Fibroblast of lung (primary cell): ENCODE results near the gene JAKMIP1. TPM values are rescaled to one million over a fixed set of nuclear protein-coding genes. Genes with fewer than 3 reads are reported as not detected.

ENCODE experiments used
- DNase-seq, 2 donors: peaks; one replicate each; pipeline versions ENCODE4 v3.0.0 to v3.0.0-alpha.2; 2010; ENCODE audit warnings: low read depth in 2 of 2
- H2AFZ ChIP-seq: 2 replicates; pipeline ENCODE4 v1.5.1; 2012; ENCODE audit warnings: low read length, control low read depth, inconsistent platforms
- H3K27ac ChIP-seq: 2 replicates; pipeline ENCODE4 v1.5.1; 2011; ENCODE audit warnings: low read length, control low read depth; ENCODE audit not compliant: insufficient read depth
- H3K27me3 ChIP-seq: 2 replicates; pipeline ENCODE4 v1.5.1; 2011; ENCODE audit warnings: mild to moderate bottlenecking, low read length; ENCODE audit not compliant: control insufficient read depth, insufficient read depth
- H3K36me3 ChIP-seq: 2 replicates; pipeline ENCODE4 v1.5.1; 2011; ENCODE audit warnings: low read length; ENCODE audit not compliant: control insufficient read depth, insufficient read depth
- H3K4me1 ChIP-seq: 2 replicates; pipeline ENCODE4 v1.5.1; 2011; ENCODE audit warnings: low read length; ENCODE audit not compliant: control insufficient read depth, insufficient read depth; ENCODE audit errors: extremely low read depth
- H3K4me2 ChIP-seq: 2 replicates; pipeline ENCODE4 v1.5.1; 2011; ENCODE audit warnings: low read length, control low read depth; ENCODE audit not compliant: insufficient read depth; ENCODE audit errors: extremely low read depth
- H3K4me3 ChIP-seq, 4 experiments: fragments of 200-600 bp in 1 of 4; sonication (generic) in 1 of 4; replicated peaks in 1 of 4; 2 replicates each; pipeline ENCODE4 v1.5.1; 2011 to 2016; ENCODE audit warnings: low read length in 4 of 4, low read depth in 3 of 4, mild to moderate bottlenecking in 3 of 4, control low read depth in 2 of 4, inconsistent platforms in 1 of 4, mixed read lengths in 1 of 4; ENCODE audit not compliant: insufficient read depth in 1 of 4; ENCODE audit errors: control extremely low read depth in 1 of 4
- H3K79me2 ChIP-seq: 2 replicates; pipeline ENCODE4 v1.5.1; 2012; ENCODE audit warnings: mild to moderate bottlenecking, low read length, inconsistent platforms; ENCODE audit not compliant: control insufficient read depth, insufficient read depth
- H3K9ac ChIP-seq: 2 replicates; pipeline ENCODE4 v1.5.1; 2011; ENCODE audit warnings: mild to moderate bottlenecking, low read length, control low read depth; ENCODE audit not compliant: insufficient read depth
- H3K9me3 ChIP-seq: 2 replicates; pipeline ENCODE4 v1.5.1; 2012; ENCODE audit warnings: low read depth, low read length; ENCODE audit not compliant: control insufficient read depth, insufficient read depth
- H4K20me1 ChIP-seq: 2 replicates; pipeline ENCODE4 v1.5.1; 2011; ENCODE audit warnings: low read length; ENCODE audit not compliant: control insufficient read depth, insufficient read depth; ENCODE audit errors: extremely low read depth
- CTCF ChIP-seq, 2 donors: IDR thresholded peaks in 1 of 2; conservative IDR thresholded peaks in 1 of 2; 1 replicate in 1 of 2; 2 replicates in 1 of 2; pipeline ENCODE4 v1.5.1; 2011 to 2012; ENCODE audit warnings: low read length in 2 of 2, control low read depth in 1 of 2, inconsistent platforms in 1 of 2, low read depth in 1 of 2, mild to moderate bottlenecking in 1 of 2
- EZH2 ChIP-seq: IDR thresholded peaks from 2 replicates; pipeline ENCODE4 v1.5.1; 2012; ENCODE audit warnings: low read length, control low read depth, mild to moderate bottlenecking; ENCODE audit errors: missing control alignments
- polyA plus RNA-seq, 2 donors: library from polyadenylated mRNA; depleted of rRNA in 1 of 2; stranded (reverse) in 1 of 2; unstranded in 1 of 2; fragments of >200 nt; gene quantifications; 2 replicates each; pipeline ENCODE4 v1.2.1, GENCODE V29; 2011 to 2012; ENCODE audit warnings: missing spikeins in 1 of 2
- total RNA-seq: library from RNA; depleted of rRNA; stranded (reverse); fragments of >200 nt; gene quantifications from 2 replicates; pipeline ENCODE4 v1.2.1, GENCODE V29; 2014

JAKMIP1 gene
- total and polyA plus RNA-seq, 2 donors (not counting 1 experiment from before 2014, with no cell fraction given) = not detected

DNA sequence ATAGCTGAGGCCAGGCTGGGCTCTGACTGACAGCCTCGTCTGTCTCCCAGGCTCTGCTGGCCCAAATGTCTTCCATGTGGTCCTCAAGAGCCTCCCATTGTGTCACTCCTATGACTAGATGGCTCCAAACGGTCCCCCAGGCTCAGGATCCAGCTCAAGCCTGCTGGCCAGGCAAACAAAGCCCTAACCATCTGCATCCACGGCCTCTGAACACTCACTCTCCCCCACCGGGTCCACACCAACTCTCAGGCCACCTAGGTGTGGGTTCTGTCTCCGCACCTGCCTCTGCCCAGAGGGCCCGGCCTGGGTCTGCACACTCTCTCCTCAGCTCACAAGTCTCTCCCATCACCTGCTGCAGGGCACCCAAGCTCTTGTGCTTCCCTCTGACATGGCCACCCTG, 52.9 kb downstream of the JAKMIP1 start:
- Histone ChIP-seq H3K79me2 (no peaks in the 10 kb centered on the region), H3K27ac (no peak overlapping the region), H4K20me1 (no peaks in the 10 kb centered on the region), H3K36me3 (no peaks in the 10 kb centered on the region), H3K27me3 (no peaks in the 10 kb centered on the region), H3K9ac (no peak overlapping the region), H3K4me3 (no peak overlapping the region), H3K4me1 (no peaks in the 10 kb centered on the region), H3K9me3 (no peaks in the 10 kb centered on the region), H3K4me2 (no peak overlapping the region), H2AFZ (no peak overlapping the region)
- no peak for DNase-seq
- TF ChIP-seq CTCF (conservative IDR thresholded peaks at IDR 0.05 in 1 of 2, IDR thresholded peaks at IDR 0.05 in 1 of 2; ENCODE audit: low read depth in 1 of 2, low read length in 2 of 2) (no peak), EZH2 (no peak)

DNA sequence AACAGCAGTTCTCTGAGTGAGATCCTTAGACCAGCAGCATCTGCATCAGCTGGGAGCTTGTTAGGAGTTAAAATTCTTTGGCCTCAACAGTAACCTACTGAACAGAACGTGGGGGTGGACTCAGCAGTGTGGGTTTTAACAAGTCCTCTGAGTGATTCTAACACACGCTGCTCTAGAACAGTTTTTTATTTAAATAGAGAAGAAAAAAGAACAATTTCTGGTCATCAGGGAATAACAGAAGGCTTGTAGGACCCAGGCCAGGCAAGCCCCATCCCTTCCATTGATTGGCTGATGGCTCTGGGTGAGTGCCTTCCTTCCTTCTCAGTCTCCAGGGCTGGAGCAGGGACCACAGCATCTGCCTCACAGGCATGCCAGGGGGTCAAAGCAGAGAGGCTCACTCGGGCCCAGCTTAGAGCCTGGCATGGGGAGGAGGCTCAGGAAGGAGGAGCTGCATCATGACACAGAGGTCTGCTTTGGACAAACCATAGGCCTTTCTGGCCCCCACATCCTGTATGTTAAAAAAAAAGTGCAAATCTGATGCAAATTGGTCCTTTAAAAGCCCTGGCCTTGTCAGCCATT, 56.7 kb downstream of the JAKMIP1 start:
- Histone ChIP-seq H4K20me1 (no peaks in the 10 kb centered on the region), H3K36me3 (no peaks in the 10 kb centered on the region), H2AFZ (no peak overlapping the region), H3K9me3 (no peaks in the 10 kb centered on the region), H3K27me3 (no peaks in the 10 kb centered on the region), H3K4me3 (no peak overlapping the region), H3K9ac (no peak overlapping the region), H3K4me2 (no peak overlapping the region), H3K79me2 (no peaks in the 10 kb centered on the region), H3K27ac (no peak overlapping the region), H3K4me1 (no peaks in the 10 kb centered on the region)
- no peak for DNase-seq
- no peak for TF ChIP-seq EZH2

GRCh38 chr4:6142935-6143602, 57.3 kb downstream of the JAKMIP1 start:
- no peak overlapping the region for H3K27ac ChIP-seq
- TF ChIP-seq EZH2 = no peak
- TF ChIP-seq CTCF (conservative IDR thresholded peaks at IDR 0.05 in 1 of 2, IDR thresholded peaks at IDR 0.05 in 1 of 2; ENCODE audit: low read depth in 1 of 2, low read length in 2 of 2) = no peak

More at GRCh38 chr4:6142935-6143602, 57.3 kb downstream of the JAKMIP1 start:
- Histone ChIP-seq H3K9me3 (no peaks in the 10 kb centered on the region), H3K79me2 (no peaks in the 10 kb centered on the region), H3K27me3 (no peaks in the 10 kb centered on the region), H3K4me2 (no peak overlapping the region), H3K9ac (no peak overlapping the region), H3K36me3 (no peaks in the 10 kb centered on the region), H3K4me1 (no peaks in the 10 kb centered on the region), H3K4me3 (no peak overlapping the region), H2AFZ (no peak overlapping the region), H4K20me1 (no peaks in the 10 kb centered on the region)
- no peak for DNase-seq
